CD14-positive monocyte (primary cell): ENCODE results near the gene DCAKD. TPM values are rescaled to one million over a fixed set of nuclear protein-coding genes. Genes with fewer than 3 reads are reported as not detected.
A peak's percentile ranks its signal among the peaks of the same experiment; 100 is the strongest.

Source experiments
- DNase-seq, 3 donors: peaks; one replicate each; pipeline ENCODE4 v3.0.0-alpha.2; 2011 to 2022
- H2AFZ ChIP-seq: 2 replicates; pipeline ENCODE4 v1.6.0; 2012; ENCODE audit warnings: mild to moderate bottlenecking, low read depth, low read length, inconsistent platforms; ENCODE audit not compliant: insufficient read depth, poor library complexity, severe bottlenecking
- H3K27ac ChIP-seq, 2 donors: 1 replicate in 1 of 2; 2 replicates in 1 of 2; pipeline ENCODE4 v1.5.1; 2012 to 2013; ENCODE audit warnings: low read length in 2 of 2, control low read depth in 1 of 2, inconsistent platforms in 1 of 2, low read depth in 1 of 2, mild to moderate bottlenecking in 1 of 2
- H3K27me3 ChIP-seq, 2 donors: one replicate each; pipeline versions ENCODE4 v1.6.0 to v1.6.1; 2011 to 2013; ENCODE audit warnings: low read length in 2 of 2; ENCODE audit not compliant: control insufficient read depth in 2 of 2, insufficient read depth in 2 of 2
- H3K36me3 ChIP-seq, 2 donors: replicated peaks in 1 of 2; 1 replicate in 1 of 2; 2 replicates in 1 of 2; pipeline versions ENCODE4 v1.5.1 to v1.6.1; 2012 to 2013; ENCODE audit warnings: low read length in 2 of 2, control low read depth in 1 of 2, inconsistent platforms in 1 of 2, mild to moderate bottlenecking in 1 of 2; ENCODE audit not compliant: insufficient read depth in 2 of 2, control insufficient read depth in 1 of 2
- H3K4me1 ChIP-seq, 2 donors: 1 replicate in 1 of 2; 2 replicates in 1 of 2; pipeline versions ENCODE4 v1.5.1 to v1.6.1; 2012 to 2013; ENCODE audit warnings: low read length in 2 of 2, control low read depth in 1 of 2, inconsistent platforms in 1 of 2, mild to moderate bottlenecking in 1 of 2, moderate library complexity in 1 of 2; ENCODE audit not compliant: insufficient read depth in 2 of 2, control insufficient read depth in 1 of 2
- H3K4me2 ChIP-seq: replicated peaks from 2 replicates; pipeline ENCODE3; 2012; ENCODE audit warnings: low read length, moderate library complexity, mild to moderate bottlenecking; ENCODE audit not compliant: poor library complexity, severe bottlenecking; ENCODE audit errors: extremely low read depth
- H3K4me3 ChIP-seq, 3 experiments: fragments of 200-600 bp in 1 of 3; sonication (generic) in 1 of 3; replicated peaks in 1 of 3; 1 replicate in 2 of 3; 2 replicates in 1 of 3; pipeline ENCODE4 v1.5.1; 2011 to 2013; ENCODE audit warnings: low read length in 3 of 3, mild to moderate bottlenecking in 3 of 3, control low read depth in 2 of 3, low read depth in 2 of 3, inconsistent platforms in 1 of 3, moderate library complexity in 1 of 3
- H3K79me2 ChIP-seq: 2 replicates; pipeline ENCODE4 v1.6.0; 2012; ENCODE audit warnings: mild to moderate bottlenecking, control low read depth, inconsistent platforms, low read length, moderate library complexity; ENCODE audit not compliant: insufficient read depth
- H3K9ac ChIP-seq: 2 replicates; pipeline ENCODE4 v1.6.0; 2017; ENCODE audit warnings: low read length, mild to moderate bottlenecking; ENCODE audit not compliant: insufficient read depth, poor library complexity, severe bottlenecking
- H3K9me3 ChIP-seq, 2 donors: replicated peaks in 1 of 2; 1 replicate in 1 of 2; 2 replicates in 1 of 2; pipeline versions ENCODE4 v1.5.1 to v1.6.1; 2012 to 2013; ENCODE audit warnings: low read length in 2 of 2, control low read depth in 1 of 2; ENCODE audit not compliant: control insufficient read depth in 1 of 2, insufficient read depth in 1 of 2
- H4K20me1 ChIP-seq: 2 replicates; pipeline ENCODE4 v1.6.0; 2012; ENCODE audit warnings: mild to moderate bottlenecking, low read length, control low read depth, moderate library complexity; ENCODE audit not compliant: insufficient read depth
- H3K27ac Mint-ChIP-seq, 7 donors: one replicate each; pipeline ENCODE4 v1.8.0; 2020; ENCODE audit warnings: mild to moderate bottlenecking in 7 of 7, mixed read lengths in 7 of 7, moderate library complexity in 6 of 7, inconsistent platforms in 2 of 7
- H3K27me3 Mint-ChIP-seq, 3 donors: one replicate each; pipeline ENCODE4 v1.8.0; 2021 to 2022; ENCODE audit warnings: low read depth in 3 of 3, mild to moderate bottlenecking in 3 of 3, mixed read lengths in 3 of 3, moderate library complexity in 3 of 3, inconsistent platforms in 1 of 3
- H3K36me3 Mint-ChIP-seq, 2 donors: one replicate each; pipeline ENCODE4 v1.8.0; 2020; ENCODE audit warnings: mixed read lengths in 2 of 2, inconsistent platforms in 1 of 2, mild to moderate bottlenecking in 1 of 2
- H3K4me1 Mint-ChIP-seq: one replicate; pipeline ENCODE4 v1.8.0; 2020; ENCODE audit warnings: mild to moderate bottlenecking, mixed read lengths
- H3K4me3 Mint-ChIP-seq, 2 donors: one replicate each; pipeline ENCODE4 v1.8.0; 2020; ENCODE audit warnings: mild to moderate bottlenecking in 2 of 2, mixed read lengths in 2 of 2, moderate library complexity in 1 of 2
- H3K9me3 Mint-ChIP-seq, 7 donors: one replicate each; pipeline ENCODE4 v1.8.0; 2020 to 2022; ENCODE audit warnings: mixed read lengths in 7 of 7, mild to moderate bottlenecking in 6 of 7, moderate library complexity in 6 of 7, inconsistent platforms in 2 of 7
- WGBS: methylation state at CpG from one replicate; pipeline ENCODE4 v1.1.5; 2013; ENCODE audit warnings: missing lambda C conversion rate; ENCODE audit not compliant: insufficient coverage; 5-methylcytosine and 5-hydroxymethylcytosine counted together
- intact Hi-C, 2 donors: fragments of 100-400 bp; cut with micrococcal nuclease; formaldehyde crosslinking; loops; one replicate each; pipeline versions ENCODE4 v1.15.0 to v1.15.1; 2023
- polyA plus RNA-seq, 3 donors: library from polyadenylated mRNA; depleted of rRNA in 1 of 3; unstranded in 2 of 3; stranded (reverse) in 1 of 3; fragments of 300-500 nt in 2 of 3; fragments of >200 nt in 1 of 3; fragmentation: Illumina TruSeq in 2 of 3; gene quantifications; 1 replicate in 2 of 3; 2 replicates in 1 of 3; pipeline ENCODE4 v1.2.3, GENCODE V29; 2012 to 2021
- TF ChIP-seq, protein P1 (sequence below): fragments of 200-600 bp; IDR thresholded peaks from one replicate; pipeline ENCODE4 v1.8.0; 2022; ENCODE audit warnings: antibody characterized with exemption, mild to moderate bottlenecking

The DCAKD gene
- polyA plus RNA-seq, 3 donors, result 6.6 to 10.0 (median 8.7) TPM

DNA sequence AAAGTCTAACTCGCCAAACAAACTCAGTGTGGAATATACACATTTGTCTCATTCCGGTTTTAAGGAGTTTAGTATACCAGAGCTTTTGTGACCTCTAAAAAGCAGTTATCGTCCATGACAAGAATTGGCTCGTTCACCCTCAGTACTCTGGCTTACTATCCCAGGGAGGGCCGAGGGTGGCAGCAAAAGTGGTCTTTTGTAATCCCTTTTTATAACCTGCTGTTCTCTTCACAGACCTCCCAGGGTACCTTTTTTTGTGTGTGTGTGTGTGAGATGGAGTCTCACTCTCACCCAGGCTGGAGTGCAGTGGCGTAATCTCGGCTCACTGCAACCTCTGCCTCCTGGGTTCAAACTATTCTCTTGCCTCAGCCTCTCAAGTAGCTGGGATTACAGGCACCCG is 18.6 kb upstream of the DCAKD start:
- Mint-ChIP-seq H3K27me3 (peaks cover 0 to 1% (median 0%) of the 10 kb centered on the region in 3 donors), H3K4me3 (no peak overlapping the region), H3K4me1 (peaks cover 49% of the 10 kb centered on the region), H3K36me3 (peaks cover 37 to 54% of the 10 kb centered on the region in 2 donors), H3K9me3 (peaks cover 0 to 3% (median 0%) of the 10 kb centered on the region in 7 donors), H3K27ac (peak overlapping the region in 1 of 7 donors; percentile 57)
- TF ChIP-seq, protein P1, sequence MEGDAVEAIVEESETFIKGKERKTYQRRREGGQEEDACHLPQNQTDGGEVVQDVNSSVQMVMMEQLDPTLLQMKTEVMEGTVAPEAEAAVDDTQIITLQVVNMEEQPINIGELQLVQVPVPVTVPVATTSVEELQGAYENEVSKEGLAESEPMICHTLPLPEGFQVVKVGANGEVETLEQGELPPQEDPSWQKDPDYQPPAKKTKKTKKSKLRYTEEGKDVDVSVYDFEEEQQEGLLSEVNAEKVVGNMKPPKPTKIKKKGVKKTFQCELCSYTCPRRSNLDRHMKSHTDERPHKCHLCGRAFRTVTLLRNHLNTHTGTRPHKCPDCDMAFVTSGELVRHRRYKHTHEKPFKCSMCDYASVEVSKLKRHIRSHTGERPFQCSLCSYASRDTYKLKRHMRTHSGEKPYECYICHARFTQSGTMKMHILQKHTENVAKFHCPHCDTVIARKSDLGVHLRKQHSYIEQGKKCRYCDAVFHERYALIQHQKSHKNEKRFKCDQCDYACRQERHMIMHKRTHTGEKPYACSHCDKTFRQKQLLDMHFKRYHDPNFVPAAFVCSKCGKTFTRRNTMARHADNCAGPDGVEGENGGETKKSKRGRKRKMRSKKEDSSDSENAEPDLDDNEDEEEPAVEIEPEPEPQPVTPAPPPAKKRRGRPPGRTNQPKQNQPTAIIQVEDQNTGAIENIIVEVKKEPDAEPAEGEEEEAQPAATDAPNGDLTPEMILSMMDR, result no peak
- DNase-seq, result no peak
- no peak overlapping the region for H3K4me2 ChIP-seq
- H3K9me3 ChIP-seq, result no peaks in the 10 kb centered on the region
- H4K20me1 ChIP-seq, result peaks cover 94% of the 10 kb centered on the region
- H3K9ac ChIP-seq, result no peak overlapping the region
- H3K4me1 ChIP-seq, result peaks cover 28 to 34% of the 10 kb centered on the region in 2 donors
- H3K79me2 ChIP-seq, result peaks cover 98% of the 10 kb centered on the region
- H3K4me3 ChIP-seq, result no peak overlapping the region
- H3K36me3 ChIP-seq, result peaks cover 15 to 46% of the 10 kb centered on the region in 2 donors
- no peaks in the 10 kb centered on the region for H3K27me3 ChIP-seq
- H3K27ac ChIP-seq, result no peak overlapping the region
- WGBS, result 93% methylated on average over 6 of the region's 8 CpGs
- H2AFZ ChIP-seq, result no peak overlapping the region
- intact Hi-C loops, result no loop called here

DNA sequence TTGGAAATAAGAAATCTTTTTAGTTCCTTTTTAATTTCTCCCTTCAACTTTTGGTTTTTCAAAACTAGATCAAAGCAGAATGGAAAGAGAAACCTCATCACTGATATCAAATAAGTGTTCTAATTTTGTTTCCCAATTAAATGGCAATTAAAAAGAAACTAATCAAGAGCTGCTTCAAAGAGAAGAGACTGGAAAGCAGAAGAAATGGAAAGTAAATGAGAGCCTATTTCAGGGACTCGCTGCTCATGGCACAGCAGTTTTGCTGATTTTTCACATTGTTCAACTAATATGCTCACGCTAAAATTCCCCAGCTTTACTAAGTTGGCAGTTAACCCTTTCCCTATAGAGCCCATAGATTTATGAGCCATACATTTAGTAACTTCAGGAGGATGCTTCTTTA is 16.2 kb upstream of the DCAKD start:
- Histone ChIP-seq H3K27me3 (no peaks in the 10 kb centered on the region), H3K4me2 (no peak overlapping the region), H3K9ac (no peak overlapping the region), H3K79me2 (peaks cover 96% of the 10 kb centered on the region), H3K9me3 (no peaks in the 10 kb centered on the region), H3K36me3 (peaks cover 12 to 31% of the 10 kb centered on the region in 2 donors), H3K4me1 (peaks cover 40 to 43% of the 10 kb centered on the region in 2 donors), H3K4me3 (no peak overlapping the region), H4K20me1 (peaks cover 81% of the 10 kb centered on the region), H3K27ac (peak overlapping the region in 1 of 2 donors; percentile 28), H2AFZ (no peak overlapping the region)
- Mint-ChIP-seq H3K4me3 (no peak overlapping the region), H3K36me3 (peaks cover 28 to 43% of the 10 kb centered on the region in 2 donors), H3K27ac (peak overlapping the region in 2 of 7 donors; percentile 57 to 69), H3K27me3 (no peaks in the 10 kb centered on the region), H3K9me3 (peaks cover 0 to 3% (median 0%) of the 10 kb centered on the region in 7 donors), H3K4me1 (peaks cover 53% of the 10 kb centered on the region)
- intact Hi-C loops, result no loop called here
- DNase-seq, result no peak
- WGBS, result 100% methylated on average over 2 of the region's 2 CpGs
- TF ChIP-seq, protein P1, result no peak
